ENCODE measurements around the gene NTMT1.

DNA sequence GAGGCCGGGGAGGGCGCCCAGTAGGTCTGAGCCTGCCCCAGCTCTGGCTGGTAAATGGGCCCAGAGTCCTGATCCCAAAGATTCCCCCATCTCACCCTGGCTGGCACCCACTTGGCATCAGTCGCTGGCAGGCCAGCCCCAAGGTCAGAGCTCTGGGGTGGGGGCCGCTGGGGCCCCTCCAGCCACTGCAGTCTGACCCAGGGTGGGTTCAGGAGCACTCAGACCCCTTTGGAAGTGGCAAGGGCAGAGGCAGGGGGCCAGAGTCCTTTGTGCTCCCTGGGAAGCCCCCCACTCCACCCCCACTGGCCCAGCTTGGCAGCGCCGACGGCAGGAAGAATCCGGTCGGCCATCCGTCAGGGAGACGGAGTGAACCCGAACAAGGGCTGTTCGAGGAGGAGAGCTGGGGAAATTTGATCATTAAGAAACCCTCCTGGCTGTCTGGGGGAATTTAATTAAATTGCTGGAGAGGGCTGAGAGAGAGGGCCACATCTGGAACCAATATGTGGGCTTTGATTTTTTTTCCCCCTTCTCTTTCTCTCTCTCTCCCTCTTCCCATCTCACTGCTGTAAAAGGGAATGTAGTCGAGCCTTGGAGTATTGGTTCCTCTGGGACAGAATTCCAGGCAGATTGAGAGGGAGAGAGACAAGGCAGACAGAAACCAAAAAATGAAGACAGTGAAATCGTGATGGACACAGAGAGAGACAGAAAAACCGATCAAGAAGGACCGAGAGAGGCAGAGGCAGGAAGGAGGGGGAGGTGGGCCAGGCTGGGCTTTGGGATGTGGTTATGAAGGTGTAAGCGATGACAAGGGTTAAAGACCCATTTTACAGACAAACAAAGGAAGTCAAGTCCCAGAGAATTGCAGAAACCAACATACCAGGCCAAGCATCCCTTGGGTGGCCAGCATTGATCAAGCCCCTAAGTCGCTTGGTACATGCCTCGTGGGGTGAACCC, 24.0 kb downstream of the NTMT1 start:
- TF ChIP-seq POLR2A (IDR thresholded peaks at IDR 0.05; ENCODE audit: low read length) (no peak), GATA1 (IDR thresholded peaks at IDR 0.05; ENCODE audit: low read depth, low read length) (no peak)

Measured in erythroblast (primary cell).